Esophagus squamous epithelium (tissue), 5 donors: ENCODE results near the gene MRPS10. TPM values are rescaled to one million over a fixed set of nuclear protein-coding genes. Genes with fewer than 3 reads are reported as not detected.
A peak's percentile ranks its signal among the peaks of the same experiment; 100 is the strongest.
"Not testable (repeated sequence)": the region's sequence is repeated elsewhere in the genome, so short reads cannot be mapped to it uniquely, and the experiment has no call there.

Experiments used
- DNase-seq: peaks from one replicate; lab custom pipeline; 2025; lab: John Stamatoyannopoulos, UW
- H3K27ac ChIP-seq, 4 donors: fragments of 200-600 bp; sonication (generic); one replicate each; pipeline ENCODE4 v1.5.1; 2016 to 2019; ENCODE audit warnings: mild to moderate bottlenecking in 1 of 4
- H3K27me3 ChIP-seq, 4 donors: fragments of 200-600 bp; sonication (generic); 1 replicate in 3 of 4; 2 replicates in 1 of 4; pipeline versions ENCODE4 v1.5.1 to v1.6.0; 2017 to 2021; ENCODE audit warnings: antibody characterized with exemption in 1 of 4
- H3K36me3 ChIP-seq, 3 donors: fragments of 200-600 bp; sonication (generic); one replicate each; pipeline ENCODE4 v1.5.1; 2016 to 2019
- H3K4me1 ChIP-seq, 3 donors: fragments of 200-600 bp; sonication (generic); one replicate each; pipeline ENCODE4 v1.5.1; 2017 to 2019
- H3K4me3 ChIP-seq, 4 donors: fragments of 200-600 bp; sonication (generic); 1 replicate in 3 of 4; 2 replicates in 1 of 4; pipeline ENCODE4 v1.5.1; 2016 to 2019; ENCODE audit warnings: mild to moderate bottlenecking in 2 of 4, moderate library complexity in 1 of 4
- H3K9me3 ChIP-seq, 3 donors: fragments of 200-600 bp; sonication (generic); one replicate each; pipeline ENCODE4 v1.5.1; 2016 to 2019
- CTCF ChIP-seq, 6 experiments: fragments of 450-650 bp in 4 of 6; fragments of 200-600 bp in 2 of 6; sonication (generic) in 2 of 6; IDR thresholded peaks; one replicate each; pipeline ENCODE4 v1.5.1; 2016 to 2019; ENCODE audit warnings: antibody characterized with exemption in 6 of 6, mild to moderate bottlenecking in 4 of 6, moderate library complexity in 4 of 6
- POLR2A ChIP-seq, 4 donors: fragments of 450-650 bp; IDR thresholded peaks; one replicate each; pipeline ENCODE4 v1.6.1; 2017; ENCODE audit warnings: antibody characterized with exemption in 4 of 4, mild to moderate bottlenecking in 4 of 4, moderate library complexity in 3 of 4
- WGBS, 2 donors: methylation state at CpG; one replicate each; pipeline ENCODE4 v1.1.5; 2018; 5-methylcytosine and 5-hydroxymethylcytosine counted together
- intact Hi-C: fragments of 100-400 bp; cut with DNase I; formaldehyde crosslinking; loops from one replicate; pipeline ENCODE4 v1.15.0; 2022
- total RNA-seq, 4 donors: library from RNA; depleted of rRNA; stranded (reverse); fragments of >200 nt; gene quantifications; one replicate each; pipeline ENCODE4 v1.1.0, GENCODE V29; 2016
- donor health status: DM: yes; HTN: yes; CAD: no.

MRPS10 gene
- total RNA-seq, 4 donors from 2014 or later: 40.3 to 70.3 (median 46.2) TPM

- H3K27ac ChIP-seq: peak overlapping the region in 2 of 4 donors; percentile 39 to 54
- no peaks in the 10 kb centered on the region for H3K9me3 ChIP-seq
- intact Hi-C loops: loop anchor here (10.0 kb wide), 1 partner anchor 48 kb away; no protein-coding TSS in a partner anchor
- TF ChIP-seq CTCF (IDR thresholded peaks at IDR 0.05): no peak
- no peak for TF ChIP-seq POLR2A (IDR thresholded peaks at IDR 0.05)
- no peak overlapping the region for H3K4me3 ChIP-seq
- H3K27me3 ChIP-seq: no peaks in the 10 kb centered on the region
- peaks cover 10 to 69% (median 35%) of the 10 kb centered on the region in 3 donors for H3K4me1 ChIP-seq
- 30 to 31% methylated on average over 3 of the region's 3 CpGs for WGBS, 2 donors
- peaks cover 21 to 66% (median 33%) of the 10 kb centered on the region in 3 donors for H3K36me3 ChIP-seq
- DNase-seq: no peak
These were observed 5.2 kb downstream of the MRPS10 start for GRCh38 chr6:42212442-42212841.

GRCh38 chr6:42211726-42212125 lies 5.9 kb downstream of the MRPS10 start:
- Histone ChIP-seq H3K36me3 (peaks cover 21 to 73% (median 33%) of the 10 kb centered on the region in 3 donors), H3K27ac (peak overlapping the region in 1 of 4 donors; percentile 39), H3K27me3 (no peaks in the 10 kb centered on the region), H3K4me3 (no peak overlapping the region), H3K4me1 (peaks cover 5 to 63% (median 30%) of the 10 kb centered on the region in 3 donors), H3K9me3 (no peaks in the 10 kb centered on the region)
- intact Hi-C loops: loop anchor here (10.0 kb wide), 1 partner anchor 47 kb away; no protein-coding TSS in a partner anchor
- 87 to 93% methylated on average over 6 of the region's 6 CpGs for WGBS, 2 donors
- TF ChIP-seq CTCF (IDR thresholded peaks at IDR 0.05) (no peak), POLR2A (IDR thresholded peaks at IDR 0.05) (no peak)
- no peak for DNase-seq

- peaks cover 21 to 84% (median 33%) of the 10 kb centered on the region in 3 donors for H3K36me3 ChIP-seq
- TF ChIP-seq CTCF (IDR thresholded peaks at IDR 0.05): no peak
- TF ChIP-seq POLR2A (IDR thresholded peaks at IDR 0.05): no peak
- intact Hi-C loops: loop anchor here (10.0 kb wide), 1 partner anchor 46 kb away; no protein-coding TSS in a partner anchor
- peaks cover 0 to 52% (median 22%) of the 10 kb centered on the region in 3 donors for H3K4me1 ChIP-seq
- 67 to 80% methylated on average over 1 of the region's 1 CpG for WGBS, 2 donors
- DNase-seq: no peak
- no peaks in the 10 kb centered on the region for H3K27me3 ChIP-seq
- no peak overlapping the region for H3K4me3 ChIP-seq
- no peak overlapping the region for H3K27ac ChIP-seq
- no peaks in the 10 kb centered on the region for H3K9me3 ChIP-seq
These were observed 7.1 kb downstream of the MRPS10 start for GRCh38 chr6:42210551-42210950.

- H3K27ac ChIP-seq, H3K9me3 ChIP-seq, intact Hi-C loops, H3K27me3 ChIP-seq, DNase-seq, H3K4me3 ChIP-seq: not testable (repeated sequence)
- WGBS, 2 donors: 79 to 81% methylated on average over 2 of the region's 2 CpGs
- peaks cover 21 to 83% (median 28%) of the 10 kb centered on the region in 3 donors for H3K36me3 ChIP-seq
- H3K4me1 ChIP-seq: peaks cover 0 to 30% (median 14%) of the 10 kb centered on the region in 3 donors
These were observed 10.1 kb downstream of the MRPS10 start for GRCh38 chr6:42207559-42207958.

- Histone ChIP-seq H3K4me1 (peaks cover 0 to 26% (median 9%) of the 10 kb centered on the region in 3 donors), H3K27ac (peak overlapping the region in 1 of 4 donors; percentile 45), H3K36me3 (peaks cover 12 to 58% (median 12%) of the 10 kb centered on the region in 3 donors), H3K4me3 (no peak overlapping the region), H3K9me3 (no peaks in the 10 kb centered on the region), H3K27me3 (no peaks in the 10 kb centered on the region)
- intact Hi-C loops: no loop called here
- TF ChIP-seq POLR2A (IDR thresholded peaks at IDR 0.05): no peak
- TF ChIP-seq CTCF (IDR thresholded peaks at IDR 0.05): no peak
- no peak for DNase-seq
- WGBS, 2 donors: 84 to 90% methylated on average over 3 to 4 of the region's 4 CpGs
These were observed 12.8 kb downstream of the MRPS10 start for GRCh38 chr6:42204768-42205282.
